Kasumi-1 (cell line): ENCODE measurements around the gene DNAI1.
"Not testable (repeated sequence)": the region's sequence is repeated elsewhere in the genome, so short reads cannot be mapped to it uniquely, and the experiment has no call there.

Source experiments
- DNase-seq, 2 experiments: peaks; one replicate each; lab custom pipeline; 2025; lab: John Stamatoyannopoulos, UW

Gene DNAI1

GRCh38 chr9:34451135-34451534 is 7.5 kb upstream of the DNAI1 start:
- DNase-seq, result no peak

- no peak for DNase-seq
Measured at GRCh38 chr9:34451545-34451944, 7.1 kb upstream of the DNAI1 start.

GRCh38 chr9:34452568-34452967 is 6.0 kb upstream of the DNAI1 start:
- no peak for DNase-seq

- peak in 1 of 2 experiments; percentile 13 for DNase-seq
Measured at GRCh38 chr9:34454571-34455065, 4.0 kb upstream of the DNAI1 start.

GRCh38 chr9:34456151-34456550 is 2.5 kb upstream of the DNAI1 start:
- DNase-seq, result peak; percentile 88 to 93

- DNase-seq, result no peak
Measured at GRCh38 chr9:34456746-34457145, 1.9 kb upstream of the DNAI1 start.

GRCh38 chr9:34457266-34458012 is 1.2 kb upstream of the DNAI1 start:
- no peak for DNase-seq

GRCh38 chr9:34458959-34459340 is 345 bp downstream of the DNAI1 start:
- no peak for DNase-seq

- DNase-seq, result no peak
Measured at GRCh38 chr9:34459356-34459755, 751 bp downstream of the DNAI1 start.

GRCh38 chr9:34459941-34460340 is 1.3 kb downstream of the DNAI1 start:
- DNase-seq, result no peak

- DNase-seq, result no peak
Measured at GRCh38 chr9:34463098-34463900, 4.7 kb downstream of the DNAI1 start.

GRCh38 chr9:34463901-34464232 is 5.3 kb downstream of the DNAI1 start:
- DNase-seq, result no peak

GRCh38 chr9:34464571-34464970 is 6.0 kb downstream of the DNAI1 start:
- DNase-seq, result no peak

- no peak for DNase-seq
Measured at GRCh38 chr9:34465468-34465867, 6.9 kb downstream of the DNAI1 start.

- DNase-seq, result no peak
Measured at GRCh38 chr9:34475097-34475496, 16.5 kb downstream of the DNAI1 start.

GRCh38 chr9:34477541-34477940 is 18.9 kb downstream of the DNAI1 start:
- no peak for DNase-seq

GRCh38 chr9:34479431-34479866 is 20.8 kb downstream of the DNAI1 start:
- no peak for DNase-seq

GRCh38 chr9:34481620-34482019 is 23.0 kb downstream of the DNAI1 start:
- not testable (repeated sequence) for DNase-seq

GRCh38 chr9:34482746-34483145 is 24.1 kb downstream of the DNAI1 start:
- not testable (repeated sequence) for DNase-seq

GRCh38 chr9:34484678-34485077 is 26.1 kb downstream of the DNAI1 start:
- DNase-seq, result no peak

GRCh38 chr9:34485822-34486221 is 27.2 kb downstream of the DNAI1 start:
- no peak for DNase-seq

GRCh38 chr9:34486572-34486971 is 28.0 kb downstream of the DNAI1 start:
- no peak for DNase-seq

- no peak for DNase-seq
Measured at GRCh38 chr9:34490360-34490759, 31.8 kb downstream of the DNAI1 start.
